ENCODE data around the gene VAV3.

VAV3 gene

GRCh38 chr1:107523061-107523460 lies 441.9 kb downstream of the VAV3 start:
- no peak for DNase-seq
